GM18505 (cell line): ENCODE measurements around the gene EPN1.

ENCODE experiments used
- ATAC-seq: cut with Tn5 transposase; IDR thresholded peaks from one replicate; pipeline ENCODE4 v1.9.1; 2021; ENCODE audit not compliant: unreplicated experiment
- POLR2A ChIP-seq: IDR thresholded peaks from 4 replicates; pipeline ENCODE4 v1.6.1; 2011; ENCODE audit warnings: borderline replicate concordance; ENCODE audit not compliant: insufficient read depth, insufficient read length; ENCODE audit errors: extremely low read depth

The EPN1 gene

DNA sequence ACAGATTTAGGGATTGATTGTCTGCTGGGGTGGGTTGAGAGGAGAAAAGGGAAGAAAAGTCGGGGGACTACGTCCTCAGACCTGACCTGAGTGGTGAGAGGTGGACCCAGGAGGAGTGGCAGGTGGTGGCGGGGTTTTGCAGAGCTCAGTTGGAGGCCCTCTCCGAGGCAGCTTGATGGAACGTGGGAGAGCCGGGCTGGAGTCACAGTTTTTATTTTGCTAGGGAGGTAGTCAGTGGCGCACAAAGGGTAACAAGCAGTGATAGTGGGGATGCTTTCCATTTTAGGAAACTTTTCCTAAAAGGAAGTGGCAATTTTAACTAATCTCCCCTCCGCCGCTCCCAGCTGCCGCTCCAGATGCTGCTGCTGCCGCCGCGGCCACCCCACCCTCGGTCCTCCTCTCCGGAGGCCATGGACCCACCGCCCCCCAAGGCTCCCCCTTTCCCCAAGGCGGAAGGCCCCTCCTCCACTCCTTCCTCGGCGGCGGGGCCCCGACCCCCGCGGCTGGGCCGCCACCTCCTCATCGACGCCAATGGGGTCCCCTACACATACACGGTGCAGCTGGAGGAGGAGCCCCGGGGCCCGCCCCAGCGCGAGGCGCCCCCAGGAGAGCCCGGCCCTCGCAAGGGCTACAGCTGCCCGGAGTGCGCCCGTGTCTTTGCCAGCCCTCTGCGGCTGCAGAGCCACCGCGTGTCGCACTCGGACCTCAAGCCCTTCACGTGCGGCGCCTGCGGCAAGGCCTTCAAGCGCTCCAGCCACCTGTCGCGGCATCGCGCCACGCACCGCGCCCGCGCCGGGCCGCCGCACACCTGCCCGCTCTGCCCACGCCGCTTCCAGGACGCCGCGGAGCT, 32.6 kb upstream of the EPN1 start:
- no peak for ATAC-seq
- peak; percentile 21 for TF ChIP-seq POLR2A

- no peak for ATAC-seq
- peak; percentile 61 for TF ChIP-seq POLR2A
These were observed 31.8 kb upstream of the EPN1 start, which contains the start of gene ZNF581 for GRCh38 chr19:55643003-55643886. Gene ZNF581, plus strand, starts transcription at chr19:55643649. Its CDS starts 923 bp downstream, at chr19:55644572.

- no peak for ATAC-seq
- TF ChIP-seq POLR2A: no peak
These were observed 31.2 kb upstream of the EPN1 start for GRCh38 chr19:55643887-55644176.

DNA sequence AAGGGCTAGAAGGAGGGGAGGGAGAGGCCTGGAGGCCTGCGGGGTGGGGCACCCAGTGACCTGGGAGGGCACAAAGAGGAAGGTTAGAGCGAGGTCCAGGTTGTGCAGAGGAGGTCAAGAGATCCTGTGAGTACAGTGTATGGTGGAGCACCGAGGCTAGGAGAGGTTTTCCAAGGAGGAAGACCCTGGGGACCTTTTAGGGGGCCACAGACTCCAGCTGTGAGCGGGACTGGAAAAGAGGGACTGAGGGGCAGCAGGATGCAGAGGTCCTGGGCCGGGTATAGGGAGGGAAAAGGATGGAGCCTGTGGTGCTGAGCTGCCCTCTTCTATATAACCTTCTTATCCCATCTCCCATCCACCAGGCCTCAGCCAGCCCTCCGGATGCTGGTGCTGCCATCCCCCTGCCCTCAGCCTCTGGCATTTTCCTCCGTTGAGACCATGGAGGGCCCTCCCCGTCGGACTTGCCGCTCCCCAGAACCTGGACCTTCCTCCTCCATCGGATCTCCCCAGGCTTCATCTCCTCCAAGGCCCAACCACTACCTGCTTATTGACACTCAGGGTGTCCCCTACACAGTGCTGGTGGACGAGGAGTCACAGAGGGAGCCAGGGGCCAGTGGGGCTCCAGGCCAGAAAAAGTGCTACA, 30.7 kb upstream of the EPN1 start:
- TF ChIP-seq POLR2A: no peak
- ATAC-seq: no peak

DNA sequence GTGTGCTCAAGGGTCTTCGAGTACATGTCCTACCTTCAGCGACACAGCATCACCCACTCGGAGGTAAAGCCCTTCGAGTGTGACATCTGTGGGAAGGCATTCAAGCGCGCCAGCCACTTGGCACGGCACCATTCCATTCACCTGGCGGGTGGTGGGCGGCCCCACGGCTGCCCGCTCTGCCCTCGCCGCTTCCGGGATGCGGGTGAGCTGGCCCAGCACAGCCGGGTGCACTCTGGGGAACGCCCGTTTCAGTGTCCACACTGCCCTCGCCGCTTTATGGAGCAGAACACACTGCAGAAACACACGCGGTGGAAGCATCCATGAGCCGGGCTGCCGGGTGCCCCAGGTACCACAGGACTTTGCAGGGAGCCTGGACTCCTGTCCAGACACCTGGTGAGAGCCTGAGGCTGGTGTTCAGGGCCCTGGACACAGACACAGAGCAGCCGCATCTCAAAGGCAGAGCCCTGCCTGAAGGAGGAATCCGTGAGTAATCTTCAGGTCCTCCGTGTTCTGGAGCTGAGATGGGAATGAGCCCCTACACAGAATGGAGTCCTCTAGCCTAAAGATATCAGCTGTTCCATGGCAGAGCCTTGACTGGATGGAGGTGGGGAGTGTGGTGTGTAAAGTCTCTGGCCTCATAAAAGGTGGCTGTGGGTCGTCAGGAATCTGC, 30.0 kb upstream of the EPN1 start:
- no peak for TF ChIP-seq POLR2A
- no peak for ATAC-seq

DNA sequence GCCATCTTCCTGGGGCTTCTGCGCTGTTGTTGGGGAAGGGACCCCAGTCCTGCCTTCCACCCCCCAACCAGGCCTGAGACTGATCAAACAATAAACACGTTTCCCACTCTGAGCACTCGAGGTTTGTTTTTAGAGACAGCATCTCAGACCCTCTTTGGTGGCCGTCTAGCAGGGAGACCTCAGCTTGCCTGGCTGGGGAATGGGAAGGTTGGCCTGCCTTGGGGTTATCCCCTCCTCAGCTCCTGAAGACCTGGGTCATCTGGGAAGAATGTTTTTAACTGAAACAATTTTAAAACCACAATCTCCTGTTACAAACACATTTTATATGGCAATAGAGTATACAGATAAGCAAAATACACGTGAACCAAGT, 29.5 kb upstream of the EPN1 start:
- ATAC-seq: no peak
- no peak for TF ChIP-seq POLR2A

DNA sequence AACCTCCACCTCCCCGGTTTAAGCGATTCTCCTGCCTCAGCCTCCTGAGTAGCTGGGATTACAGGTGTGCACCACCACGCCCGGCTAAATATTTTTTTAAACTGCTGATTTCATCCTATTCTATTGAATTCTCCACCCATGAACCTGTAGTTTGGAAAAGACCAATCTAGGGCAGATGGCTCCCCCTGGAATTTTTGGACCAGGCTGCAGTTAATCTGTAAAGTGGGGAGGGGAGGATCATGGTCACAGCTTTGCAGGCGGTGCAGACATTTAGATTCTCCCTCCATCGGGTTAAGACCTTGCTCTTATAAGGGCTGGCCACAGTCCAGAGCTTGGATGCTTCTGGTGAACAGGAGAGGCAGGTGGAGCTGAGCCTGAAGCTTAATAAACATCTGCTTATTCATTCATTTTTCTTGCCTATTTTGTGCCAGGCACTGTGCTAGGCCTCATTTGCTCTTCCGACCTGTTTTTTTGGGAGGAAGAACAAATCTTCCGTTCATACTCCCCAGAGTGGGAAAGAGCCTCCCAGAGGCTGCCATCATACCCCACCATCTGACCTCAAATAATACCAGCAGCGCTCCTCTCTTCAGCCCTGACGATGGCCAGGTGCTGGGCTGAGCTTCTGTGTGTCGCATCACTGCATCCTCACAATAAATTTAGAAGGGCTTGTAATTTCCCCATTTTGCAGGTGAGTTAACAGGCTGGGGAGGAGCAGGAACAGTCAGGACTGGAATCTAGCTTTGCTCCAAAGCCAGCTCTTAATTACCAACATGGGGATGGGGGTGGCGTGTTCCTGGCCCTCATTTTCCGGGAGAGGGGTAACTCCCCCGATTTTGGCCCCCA, 27.9 kb upstream of the EPN1 start:
- peak; percentile 31 for TF ChIP-seq POLR2A
- ATAC-seq: no peak

DNA sequence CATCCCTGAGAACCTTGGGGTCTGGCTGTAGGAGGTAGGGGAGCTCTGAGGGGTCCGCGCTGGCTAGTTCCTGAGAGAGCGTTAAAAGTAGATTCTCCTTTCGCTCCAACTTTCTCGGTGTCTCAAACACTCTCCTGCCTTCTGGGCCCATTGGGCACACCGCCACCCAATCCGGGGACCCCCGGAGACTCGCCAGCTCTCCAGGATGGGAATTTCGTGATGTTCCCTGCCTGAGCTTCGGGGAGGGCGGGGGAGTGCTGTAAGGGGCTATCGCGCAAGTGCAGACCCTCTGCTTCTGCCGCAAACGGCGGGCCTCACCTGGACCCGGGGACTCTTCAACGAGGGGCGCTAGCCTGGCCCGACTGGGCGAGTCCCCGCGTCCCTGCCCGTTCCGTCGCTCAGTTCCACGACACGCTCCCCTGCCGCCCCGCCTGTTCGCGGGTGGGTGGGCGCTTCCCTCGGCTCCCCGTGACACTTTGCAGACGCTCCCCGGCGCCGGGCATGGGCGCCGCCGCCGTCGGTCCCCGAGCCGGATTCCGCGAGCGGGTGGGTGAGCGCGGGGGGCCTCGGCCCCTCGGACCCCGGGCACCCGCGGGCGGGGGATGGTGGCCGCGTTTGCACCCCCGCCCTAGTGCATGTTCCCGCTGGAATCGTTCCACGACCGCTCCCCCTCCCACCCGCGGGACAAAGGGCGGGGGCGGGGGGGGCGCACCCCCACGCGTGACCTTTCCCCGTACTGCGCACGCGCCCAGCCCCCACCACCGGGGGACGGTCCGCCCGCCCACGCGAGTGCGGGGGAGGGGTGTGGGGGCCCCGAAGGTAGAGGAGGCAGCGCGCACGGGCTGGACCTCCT, 27.1 kb upstream of the EPN1 start, which contains the start of gene CCDC106:
TSS of gene CCDC106 (plus strand) at position 481 of the 853 bp plus-strand sequence. CDS start 835 bp downstream, outside the sequence.
- no peak for ATAC-seq
- TF ChIP-seq POLR2A: peak; percentile 13

- ATAC-seq: no peak
- no peak for TF ChIP-seq POLR2A
These were observed 26.3 kb upstream of the EPN1 start for GRCh38 chr19:55648585-55649267.

DNA sequence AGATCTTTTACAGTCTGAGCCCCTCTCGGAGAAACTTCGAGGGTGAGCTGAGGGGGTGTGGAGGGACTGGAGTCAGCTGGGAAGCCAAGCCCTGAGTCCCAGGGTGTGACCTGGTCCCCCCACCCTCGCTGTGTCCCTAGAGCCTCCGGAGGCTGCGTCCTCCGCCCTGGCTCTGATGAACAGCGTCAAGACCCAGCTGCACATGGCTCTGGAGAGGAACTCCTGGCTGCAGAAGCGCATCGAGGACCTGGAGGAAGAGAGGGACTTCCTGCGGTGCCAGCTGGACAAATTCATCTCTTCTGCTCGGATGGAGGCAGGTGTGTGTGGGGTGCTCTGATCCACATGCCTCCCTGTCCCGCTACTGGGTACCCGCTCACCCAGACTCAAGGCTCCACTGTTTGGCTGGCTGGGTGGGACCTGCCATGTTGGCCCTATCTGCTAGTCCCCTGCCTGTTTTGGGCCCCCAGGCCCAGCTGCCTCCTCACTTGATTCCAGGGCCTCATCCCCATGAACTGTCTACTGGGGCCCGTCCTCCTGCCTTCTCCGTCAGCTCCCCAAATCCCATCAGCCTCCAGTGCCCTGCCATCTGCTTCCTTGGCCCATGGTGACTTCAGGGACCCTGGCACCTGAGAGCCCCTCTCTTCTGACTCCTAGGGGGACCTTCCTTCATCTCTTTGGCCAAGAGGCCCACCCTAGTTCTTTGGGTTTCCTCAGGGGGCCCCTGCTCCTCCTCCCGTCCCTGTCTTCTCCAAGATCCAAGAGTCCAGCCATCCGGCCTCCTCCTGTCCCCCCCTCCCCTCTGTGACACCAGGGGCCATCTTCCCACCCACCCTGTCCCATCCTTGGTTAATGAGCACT, 25.5 kb upstream of the EPN1 start:
- no peak for TF ChIP-seq POLR2A
- no peak for ATAC-seq
